ENCODE data around the gene CCDC197.

CCDC197 gene

DNA sequence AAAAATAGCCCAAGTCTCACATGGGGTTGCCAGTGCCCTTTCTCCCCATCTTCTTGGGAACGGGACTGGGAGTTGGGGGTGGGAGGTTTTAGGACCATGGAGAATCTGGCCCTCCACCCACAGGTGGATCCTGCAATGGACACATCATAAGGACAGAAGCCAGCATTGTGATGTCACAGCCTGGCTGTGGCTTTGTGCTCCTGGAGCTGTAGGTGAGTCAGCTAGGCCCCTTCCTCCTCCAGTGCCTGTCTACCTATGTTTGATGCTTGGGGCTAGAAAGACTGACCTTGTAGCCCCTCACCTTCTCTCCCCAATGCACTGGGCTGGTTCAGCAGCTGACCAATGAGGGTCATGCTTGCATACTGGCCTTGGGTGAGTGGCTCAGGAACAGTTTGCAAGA lies at the start of gene CCDC197:
Gene CCDC197, plus strand, starts transcription at position 220 of the 400 bp plus-strand sequence. CDS start 831 bp downstream, outside the sequence.
- DNase-seq: no peak

DNA sequence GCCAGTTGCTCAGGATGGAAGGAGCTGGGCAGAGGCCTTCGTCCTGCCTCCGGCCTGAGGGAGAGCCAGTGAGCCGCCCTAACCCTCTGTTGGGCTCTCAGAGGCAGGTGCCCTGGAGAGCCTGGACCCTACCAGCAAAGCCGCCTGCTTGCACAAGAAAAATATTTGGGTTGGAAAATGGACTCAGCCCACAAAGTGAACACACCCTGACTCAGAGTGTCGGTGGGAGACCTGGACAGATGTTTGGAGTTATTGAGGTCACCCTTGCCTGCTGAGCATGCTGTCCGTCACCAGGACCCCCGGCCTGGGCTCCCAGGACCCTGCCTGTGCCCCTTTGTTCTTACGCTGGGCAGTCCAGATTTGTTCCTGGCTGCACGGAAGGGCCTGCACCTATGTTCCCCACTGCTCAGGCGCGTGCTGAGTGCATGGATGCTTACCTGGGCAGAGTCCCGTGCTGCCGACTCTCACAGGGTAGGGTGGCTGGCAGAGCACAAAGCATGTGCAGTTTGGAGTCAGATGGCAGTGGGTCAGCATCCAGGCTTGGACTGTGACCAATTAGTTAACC lies 47.5 kb upstream of the CCDC197 start:
- no peak for DNase-seq

DNA sequence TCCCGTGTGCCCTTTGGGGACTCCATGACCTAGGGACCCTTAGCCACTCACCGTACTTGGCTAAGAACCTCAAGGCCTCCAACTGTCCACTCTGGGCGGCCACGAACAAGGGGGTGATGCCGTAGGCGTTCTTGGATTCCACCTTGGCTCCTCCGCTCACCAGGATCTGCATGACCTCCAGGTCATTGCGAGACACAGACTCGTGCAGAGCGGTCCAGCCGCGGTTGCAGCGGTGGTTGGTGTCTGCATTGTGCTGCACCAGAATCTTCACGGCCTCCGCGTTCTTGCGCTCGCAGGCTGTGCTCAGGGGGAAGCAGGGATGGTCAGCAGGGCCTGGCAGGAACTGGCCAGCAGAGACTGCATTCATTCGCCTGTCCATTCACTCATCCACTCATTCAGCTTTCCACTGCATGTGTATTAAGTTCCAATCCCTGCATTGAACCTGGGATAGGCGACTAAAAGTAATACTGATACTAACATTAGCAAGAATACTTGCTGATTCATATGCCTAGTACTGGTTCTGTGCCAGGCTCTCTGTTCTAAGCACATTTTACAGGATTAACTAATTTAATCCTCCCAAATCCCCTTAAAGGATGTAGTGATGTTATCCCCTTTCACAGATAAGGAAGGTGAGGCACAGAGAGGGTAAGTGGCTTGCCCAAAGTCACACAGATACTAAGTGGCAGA lies 46.0 kb upstream of the CCDC197 start:
- no peak for DNase-seq

DNA sequence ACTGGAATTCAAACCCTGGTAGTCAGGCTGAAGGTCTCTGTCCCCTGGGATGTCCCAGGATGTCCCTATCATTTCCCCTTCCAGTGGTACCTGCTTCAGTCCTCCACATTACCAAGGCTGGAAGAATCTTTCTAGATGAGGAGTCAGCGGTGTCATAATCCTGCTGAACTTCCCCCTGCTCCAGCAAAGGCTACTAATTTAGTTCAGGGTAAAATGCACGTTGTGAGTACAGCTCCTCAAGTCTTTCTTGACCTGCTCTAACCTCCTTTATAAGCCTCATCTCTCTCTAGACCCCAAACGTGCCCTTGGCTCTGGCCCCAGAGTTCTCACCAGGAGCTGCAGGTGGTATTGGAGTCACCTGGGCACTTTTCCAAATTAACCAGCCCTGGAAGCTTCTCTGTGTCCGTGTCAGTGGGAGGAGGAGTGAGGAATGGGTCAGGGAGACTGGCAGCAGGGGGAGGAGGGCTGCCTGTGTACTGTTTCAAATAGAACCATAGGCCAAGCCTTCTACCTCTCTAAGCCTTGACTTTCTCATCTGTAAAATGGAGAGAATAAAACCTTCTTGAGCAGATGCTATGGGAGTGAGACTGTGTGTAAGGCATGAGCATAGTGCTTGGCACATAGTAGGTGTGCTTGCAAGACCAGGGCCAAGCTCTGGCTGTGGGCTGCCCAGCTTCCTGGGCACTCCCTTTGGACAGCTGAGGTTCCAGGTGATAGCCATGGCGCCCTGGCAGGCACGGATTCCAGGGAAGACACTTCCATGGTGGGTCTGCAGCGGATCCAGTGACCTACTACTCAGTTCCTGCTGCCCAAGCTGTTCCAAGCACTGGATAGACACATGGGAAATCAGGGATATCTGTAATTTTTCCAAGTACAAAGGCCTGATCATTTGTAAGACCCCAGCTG lies 45.2 kb upstream of the CCDC197 start:
- DNase-seq: no peak

DNA sequence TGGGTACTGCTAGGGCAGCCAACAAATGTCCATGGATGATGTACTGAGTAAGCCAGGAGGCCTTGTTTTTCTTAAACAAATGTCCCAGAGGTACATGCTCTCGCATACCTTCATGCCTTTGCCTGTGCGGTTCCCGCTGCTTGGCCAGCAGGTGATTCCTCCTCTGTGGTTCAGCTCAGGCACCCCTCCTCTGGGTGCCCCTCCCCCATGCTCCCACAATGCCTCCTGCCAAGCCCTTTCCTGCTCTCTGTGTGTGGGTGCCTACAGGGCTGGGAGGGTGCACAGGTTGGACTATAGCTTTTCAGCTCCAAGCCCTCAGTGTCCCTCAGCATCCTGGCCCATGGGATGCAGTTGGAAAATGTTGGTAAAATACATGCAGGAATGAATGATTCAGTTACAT lies 44.3 kb upstream of the CCDC197 start:
- DNase-seq: no peak

DNA sequence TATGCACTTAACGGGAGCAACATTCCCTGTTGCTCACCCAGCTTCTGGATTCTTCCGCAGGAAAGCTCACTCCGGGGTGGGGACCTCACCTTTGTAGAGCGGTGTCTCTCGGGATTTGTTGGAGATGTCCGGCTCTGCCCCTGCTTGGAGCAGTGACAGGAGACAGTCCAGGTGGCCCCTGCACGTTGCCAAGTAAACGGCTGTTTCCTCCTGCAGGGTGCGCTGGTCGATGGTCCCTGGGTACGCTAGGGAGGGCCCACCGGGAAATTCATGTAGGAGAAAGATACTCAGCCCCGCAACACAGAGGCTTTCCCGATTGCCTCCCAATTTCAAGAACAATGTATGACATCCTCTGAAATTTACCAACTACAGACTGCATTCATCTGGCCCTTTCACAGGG lies 43.8 kb upstream of the CCDC197 start:
- DNase-seq: no peak

DNA sequence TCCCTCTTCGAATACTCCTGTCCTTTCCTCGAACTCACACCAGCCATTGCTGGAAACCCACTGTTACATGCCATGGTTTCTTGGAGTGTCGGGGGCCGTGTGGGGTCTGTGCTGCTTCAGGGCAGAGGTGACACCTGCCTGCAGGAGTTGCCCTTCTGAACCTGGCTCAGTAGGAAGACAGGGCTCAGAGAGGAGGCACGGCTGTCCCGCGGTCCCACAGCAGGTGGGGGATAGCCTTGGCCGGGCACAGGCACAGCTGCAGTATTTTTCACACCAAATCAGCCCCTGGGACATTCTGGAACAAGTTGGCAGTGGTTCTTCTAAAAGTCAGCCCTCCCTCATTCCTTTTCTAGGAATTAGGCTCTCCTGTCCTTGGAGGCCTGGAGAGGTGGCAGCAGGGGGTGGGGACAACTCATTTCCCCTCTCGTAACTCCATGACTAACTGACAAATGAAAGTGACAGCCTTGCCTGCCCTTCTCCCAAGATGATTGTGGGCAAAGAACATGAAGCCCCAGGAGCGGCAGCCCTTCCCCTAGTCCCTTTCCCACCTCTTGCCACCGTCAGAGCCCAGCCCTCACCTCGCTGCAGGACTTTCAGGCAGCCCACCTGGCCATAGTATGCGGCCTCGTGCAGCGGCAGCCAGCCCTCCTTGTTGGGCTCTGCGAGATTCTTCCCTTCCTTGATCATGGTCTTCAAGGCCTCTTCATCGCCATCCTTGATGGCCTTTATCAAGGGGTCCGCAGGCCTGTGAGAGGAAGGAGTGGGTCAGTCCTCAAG lies 43.2 kb upstream of the CCDC197 start:
- no peak for DNase-seq

DNA sequence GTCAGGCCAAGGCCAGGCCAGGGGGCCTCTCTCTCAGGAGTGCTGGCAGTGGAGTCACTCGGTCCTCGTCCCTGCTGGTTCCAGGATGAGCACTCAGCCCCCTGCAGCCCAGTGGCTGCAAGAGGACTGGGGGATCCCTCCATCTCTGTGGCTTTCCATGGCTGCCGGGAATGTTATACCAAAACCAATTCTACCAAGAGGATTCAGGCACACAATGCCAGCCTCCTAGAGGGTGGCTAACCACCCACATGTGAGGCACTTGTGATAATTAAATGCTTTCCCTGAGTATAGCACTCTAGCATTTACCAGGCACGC lies 42.6 kb upstream of the CCDC197 start:
- DNase-seq: no peak

DNA sequence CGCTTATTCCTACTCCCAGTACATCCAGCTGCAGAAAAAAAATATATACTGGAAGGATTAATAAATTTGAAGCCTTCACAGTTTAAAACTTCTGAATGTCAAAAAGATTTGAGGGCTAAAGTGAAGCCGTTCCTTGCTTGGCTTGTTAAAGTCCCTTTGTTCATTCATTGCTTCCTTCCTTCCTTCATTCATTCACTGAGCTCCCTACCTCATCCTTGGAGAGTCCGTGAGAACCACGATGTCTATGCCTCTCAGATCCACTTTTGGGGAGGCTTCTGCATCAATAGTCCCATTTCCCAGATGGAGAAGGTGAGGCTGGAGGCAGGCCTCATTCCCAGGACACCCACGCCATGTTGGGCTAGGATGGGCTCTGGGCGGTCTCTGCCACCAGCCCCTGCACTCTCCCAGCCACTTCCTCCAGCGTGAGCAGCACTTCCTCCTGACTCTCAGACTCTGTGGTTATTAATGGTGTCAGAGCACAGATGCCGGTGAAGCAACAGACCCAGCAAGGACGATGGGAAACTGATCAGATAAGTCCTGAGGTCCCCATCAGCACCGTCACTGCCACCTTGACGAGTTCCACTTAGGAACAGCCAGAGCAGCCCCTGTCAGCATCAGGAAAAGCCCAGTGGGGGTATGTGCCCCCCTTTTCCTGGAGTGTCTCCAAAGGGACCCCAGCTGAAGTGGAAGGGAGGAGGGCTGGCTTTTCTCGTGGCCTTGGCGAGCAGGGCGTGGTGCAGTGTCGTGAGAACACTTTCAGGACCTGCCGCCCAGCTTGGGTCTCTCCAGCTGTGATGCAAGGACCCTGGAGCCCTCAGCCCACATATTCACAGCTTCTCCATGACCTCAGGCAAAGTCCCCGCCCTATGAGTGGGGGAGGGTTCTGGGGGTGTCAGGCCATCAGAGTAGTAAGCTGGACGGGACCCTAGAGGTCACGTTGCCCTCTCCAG lies 41.9 kb upstream of the CCDC197 start:
- DNase-seq: no peak

DNA sequence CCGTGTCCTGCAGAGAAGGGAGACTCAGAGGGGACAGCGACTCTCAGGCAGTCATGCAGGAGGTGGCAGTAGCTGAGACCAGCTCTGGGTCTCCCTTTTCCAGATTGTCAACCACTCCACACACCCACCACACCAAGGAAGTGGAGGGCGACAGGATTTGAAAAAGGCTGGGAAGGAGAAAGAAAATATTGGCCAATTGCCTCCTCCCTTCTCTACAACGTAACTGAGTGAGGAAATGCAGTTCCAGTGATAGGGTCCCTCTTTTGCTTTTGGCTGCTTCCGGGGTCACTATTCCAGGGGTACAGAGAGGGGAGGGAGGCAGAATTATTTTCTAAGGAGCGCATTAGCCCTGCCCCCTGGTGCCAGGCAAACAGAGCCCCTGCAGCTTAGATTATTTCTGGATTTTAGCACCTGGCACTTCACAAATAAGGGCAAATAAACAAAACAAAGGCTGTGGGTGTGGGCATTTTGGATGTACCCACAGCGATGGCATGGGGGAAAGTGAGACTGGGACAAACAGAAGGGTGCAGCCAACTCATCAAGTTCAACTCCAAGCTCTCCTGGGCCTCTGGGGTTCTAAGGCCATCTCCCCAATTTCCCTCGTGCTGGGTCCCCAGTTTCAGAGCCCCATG lies 41.1 kb upstream of the CCDC197 start:
- DNase-seq: no peak

DNA sequence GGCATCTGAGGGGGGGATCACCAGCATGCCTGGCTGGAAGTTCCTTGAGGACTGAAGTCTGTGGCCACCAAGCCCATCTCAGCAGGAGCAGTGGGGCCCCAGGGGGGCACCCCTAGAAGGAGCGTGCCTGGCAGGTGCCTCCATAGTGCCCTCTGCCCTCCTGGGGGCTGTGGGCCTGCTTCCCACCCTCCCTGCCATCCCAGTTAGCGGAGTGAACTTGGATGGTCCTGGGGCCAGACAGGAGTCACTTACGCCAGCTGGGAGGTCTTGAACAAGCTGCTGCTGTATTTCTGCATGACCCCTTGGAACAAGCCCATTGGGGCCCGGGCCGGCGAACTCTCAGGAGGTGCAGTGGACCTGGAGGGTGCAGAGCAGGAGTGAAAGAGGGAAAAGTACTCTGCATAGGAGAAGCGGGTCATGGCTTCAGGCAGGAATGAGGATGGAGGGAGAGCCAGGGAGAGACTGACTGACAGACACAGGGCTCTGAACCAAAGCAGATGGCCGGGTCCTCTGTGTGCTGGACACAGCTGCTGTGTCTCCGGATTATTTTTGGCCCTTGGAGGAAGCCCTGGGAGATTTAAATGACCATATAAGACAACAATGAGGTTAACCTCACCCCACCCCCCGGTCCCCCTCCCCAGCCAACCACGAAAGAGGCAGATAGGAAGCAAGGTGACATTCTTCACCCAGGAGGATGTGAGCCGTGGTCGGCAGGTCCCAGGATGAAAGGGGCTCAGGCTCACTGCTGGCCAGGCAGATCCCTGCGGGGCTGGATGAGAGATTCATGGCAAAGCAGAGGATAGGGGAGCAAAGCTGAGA lies 40.4 kb upstream of the CCDC197 start:
- DNase-seq: no peak

DNA sequence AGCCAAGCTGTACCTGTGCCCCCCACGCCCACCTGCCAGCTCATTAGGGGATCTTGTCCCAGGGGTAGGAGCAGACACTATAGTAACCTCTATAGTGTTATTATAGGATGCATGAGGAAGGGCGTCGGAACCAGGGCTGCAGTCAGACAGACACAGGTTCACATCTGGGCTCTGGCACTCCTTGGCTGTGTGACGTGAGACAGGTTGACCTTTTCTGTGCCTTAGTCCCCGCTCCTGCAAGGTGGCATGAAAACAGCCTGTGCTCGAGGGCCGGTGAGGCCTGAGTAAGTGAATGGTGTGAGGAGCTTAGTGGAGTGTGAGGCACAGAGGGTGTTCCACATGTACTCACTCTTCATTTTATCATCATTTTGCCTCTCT lies 39.8 kb upstream of the CCDC197 start:
- DNase-seq: no peak

DNA sequence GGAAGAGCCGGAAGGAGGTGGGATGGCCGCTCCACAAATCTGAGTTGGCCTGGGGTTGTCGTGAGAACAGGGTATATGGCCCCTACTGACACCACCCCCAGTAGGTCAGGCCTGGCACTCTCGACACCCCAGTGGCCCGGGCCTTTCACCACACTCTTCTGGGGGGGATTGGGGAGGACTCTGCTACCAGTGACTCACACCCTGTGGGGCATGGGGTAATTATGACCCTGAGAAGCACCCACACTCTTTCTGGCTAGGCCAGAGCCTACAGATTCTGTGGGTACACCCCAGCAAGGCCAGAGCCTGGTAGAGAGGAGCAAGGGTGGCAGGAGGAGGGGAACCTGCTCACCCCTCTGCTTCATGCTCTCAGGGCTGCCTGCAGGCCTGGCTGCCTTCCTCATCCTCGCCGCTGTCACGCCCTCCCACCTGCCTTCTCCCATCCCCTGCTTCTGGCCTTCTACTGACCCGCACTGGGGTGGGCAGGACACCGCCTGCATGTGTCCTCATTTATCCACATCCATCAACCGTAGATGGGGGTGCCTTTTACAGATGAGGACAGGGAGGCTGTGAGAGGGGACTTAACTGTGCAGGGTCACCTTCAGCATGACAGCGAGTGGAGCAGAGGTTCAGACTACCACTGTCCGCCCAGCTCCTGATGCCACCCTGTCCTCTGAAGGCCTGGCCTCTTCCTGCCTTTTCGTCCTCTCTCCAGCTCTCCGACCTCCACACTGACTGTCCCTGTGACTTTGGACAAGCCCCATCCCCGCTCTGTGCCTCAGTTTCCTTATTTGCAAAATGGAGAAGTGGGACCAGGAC lies 39.1 kb upstream of the CCDC197 start:
- no peak for DNase-seq

DNA sequence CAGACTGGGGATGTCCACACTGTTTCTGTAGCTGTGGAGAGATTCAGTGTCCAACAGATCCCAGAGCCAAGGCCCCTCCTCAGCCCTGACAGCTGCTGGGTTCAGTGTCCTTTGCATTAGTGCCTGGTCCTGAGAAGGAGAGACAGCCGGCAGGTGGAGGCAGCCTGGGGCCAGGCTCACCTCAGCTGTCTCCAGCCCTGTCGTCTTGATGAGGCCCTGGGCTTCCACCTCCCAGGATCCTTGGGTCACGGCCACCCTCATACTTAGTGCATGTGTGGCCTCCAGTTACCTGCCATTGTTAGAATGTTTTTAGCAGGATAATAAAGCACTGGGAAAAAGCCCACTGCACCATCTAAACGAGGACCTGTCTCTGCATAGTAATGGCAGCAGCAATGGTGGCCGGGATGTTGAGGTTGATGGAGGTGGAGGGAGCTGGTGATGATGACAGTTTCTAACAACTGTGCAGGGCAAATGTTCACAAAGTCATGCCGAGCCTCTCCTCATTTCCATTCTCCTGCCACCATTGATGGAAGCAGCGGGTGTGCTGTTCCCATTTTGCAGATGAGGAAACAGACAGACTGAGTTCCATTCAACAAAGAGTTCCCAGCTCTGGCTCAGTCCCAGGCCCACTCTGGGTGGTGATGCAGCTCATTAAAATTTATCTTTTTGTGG lies 38.4 kb upstream of the CCDC197 start:
- DNase-seq: no peak

DNA sequence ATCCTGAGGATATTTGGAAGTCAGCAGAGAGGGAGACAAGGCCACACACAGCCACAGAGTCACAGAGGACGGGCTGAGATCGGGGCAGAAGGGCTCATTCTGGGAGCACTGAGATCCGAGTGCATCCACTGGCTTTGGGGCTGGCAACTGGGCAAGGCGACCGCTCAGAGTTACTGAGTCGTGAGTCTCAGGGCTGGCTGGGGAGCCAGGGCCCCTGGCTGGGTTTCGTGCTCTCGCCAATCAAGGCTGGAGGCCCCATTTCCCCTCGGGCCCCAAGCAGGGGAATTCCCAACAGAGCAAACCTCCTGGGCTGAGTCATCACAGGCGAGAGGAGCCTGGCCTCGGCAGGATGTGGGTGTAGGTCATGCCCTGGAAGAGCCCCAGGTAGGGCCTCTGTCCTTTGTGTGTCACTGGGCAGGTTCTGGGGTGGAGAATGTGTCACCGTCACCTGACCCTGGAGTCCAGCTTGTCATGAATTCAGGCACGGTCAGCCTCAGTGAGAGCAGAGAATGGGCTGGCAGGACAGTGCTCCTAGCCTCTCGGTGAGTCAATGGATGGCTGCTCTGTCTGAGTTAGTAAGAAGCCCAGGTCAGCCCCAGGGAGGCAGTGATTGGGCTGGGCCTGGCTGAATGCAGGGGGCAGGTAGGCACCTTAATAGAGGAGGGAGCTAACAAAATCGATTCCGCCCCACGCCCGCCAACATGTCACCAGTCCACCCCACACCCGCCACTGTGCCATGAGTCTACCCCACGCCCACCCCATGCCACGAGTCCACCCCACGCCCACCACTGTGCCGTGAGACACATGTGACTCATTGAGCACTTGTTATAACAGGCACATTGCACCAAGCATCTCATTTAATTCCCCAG lies 37.6 kb upstream of the CCDC197 start:
- DNase-seq: no peak

DNA sequence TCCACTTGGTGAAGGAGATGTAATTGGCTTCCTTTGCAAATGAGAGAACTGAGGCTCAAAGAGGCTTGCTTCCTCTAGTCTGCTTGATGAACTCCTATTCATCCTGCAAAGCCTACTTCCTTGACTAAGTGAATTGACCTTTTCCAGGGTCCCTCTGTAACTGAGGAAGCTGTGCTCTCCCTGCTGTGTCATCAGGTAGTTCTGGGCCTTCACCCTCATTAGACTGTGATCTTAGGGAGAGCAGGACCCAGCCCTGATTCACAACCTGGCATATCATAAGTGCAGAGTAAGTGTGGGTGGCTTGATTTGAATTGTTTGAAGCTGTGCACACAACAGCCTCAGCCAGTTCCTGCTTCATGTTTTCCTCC lies 37.0 kb upstream of the CCDC197 start:
- no peak for DNase-seq

DNA sequence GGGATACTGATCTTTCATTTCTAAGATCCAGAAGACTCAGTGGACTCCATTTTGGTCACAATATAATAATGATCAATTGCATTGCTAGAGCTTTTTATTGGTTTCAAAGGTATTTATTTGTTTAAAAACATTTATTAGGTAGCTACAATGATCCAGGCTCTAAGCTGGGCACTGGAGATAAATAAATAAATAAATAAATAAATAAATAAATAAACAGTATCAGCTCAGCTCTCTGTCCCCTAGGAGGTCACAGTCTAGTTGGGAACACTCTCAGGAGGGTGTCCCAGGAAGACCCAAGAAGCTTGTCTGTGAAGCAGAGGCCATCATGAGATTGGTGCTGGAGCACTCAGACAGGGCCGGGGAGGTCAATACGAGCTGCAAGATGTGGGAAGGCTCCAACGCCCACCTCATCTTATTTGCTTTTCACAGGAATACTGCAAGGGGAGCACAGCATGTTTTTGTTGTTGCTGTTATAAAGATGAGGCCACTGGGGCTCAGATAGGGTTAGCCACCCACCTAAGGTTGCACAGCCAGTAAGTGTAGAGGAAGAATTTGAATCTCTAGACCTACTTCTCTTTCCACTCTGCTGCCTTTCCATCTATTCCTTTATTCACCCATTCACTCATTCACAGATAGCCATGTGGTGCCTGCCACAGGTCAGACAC lies 36.2 kb upstream of the CCDC197 start:
- DNase-seq: no peak

DNA sequence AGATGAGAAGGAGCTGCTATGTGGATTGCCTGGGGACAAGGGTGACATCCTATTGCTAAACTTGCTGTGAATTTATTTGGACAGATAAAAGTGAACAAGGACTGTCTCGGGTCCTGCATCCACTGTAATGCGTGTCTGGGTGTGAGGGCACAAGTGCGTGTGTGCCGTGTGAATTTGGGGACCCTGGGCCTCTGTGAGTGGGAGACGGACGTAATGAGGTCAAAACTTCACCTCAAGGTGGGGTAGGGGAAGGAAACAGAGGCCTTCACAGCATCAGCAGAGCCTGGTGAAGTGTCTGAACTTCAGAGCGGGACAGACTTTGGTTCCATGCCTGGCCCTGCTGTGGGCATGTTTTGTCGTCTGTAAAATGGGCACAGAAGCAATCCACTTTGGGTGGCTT lies 35.5 kb upstream of the CCDC197 start:
- no peak for DNase-seq

All from NCI-H510A (cell line).